Measurements from ENCODE around the gene RNU7-1.

The RNU7-1 gene

DNA sequence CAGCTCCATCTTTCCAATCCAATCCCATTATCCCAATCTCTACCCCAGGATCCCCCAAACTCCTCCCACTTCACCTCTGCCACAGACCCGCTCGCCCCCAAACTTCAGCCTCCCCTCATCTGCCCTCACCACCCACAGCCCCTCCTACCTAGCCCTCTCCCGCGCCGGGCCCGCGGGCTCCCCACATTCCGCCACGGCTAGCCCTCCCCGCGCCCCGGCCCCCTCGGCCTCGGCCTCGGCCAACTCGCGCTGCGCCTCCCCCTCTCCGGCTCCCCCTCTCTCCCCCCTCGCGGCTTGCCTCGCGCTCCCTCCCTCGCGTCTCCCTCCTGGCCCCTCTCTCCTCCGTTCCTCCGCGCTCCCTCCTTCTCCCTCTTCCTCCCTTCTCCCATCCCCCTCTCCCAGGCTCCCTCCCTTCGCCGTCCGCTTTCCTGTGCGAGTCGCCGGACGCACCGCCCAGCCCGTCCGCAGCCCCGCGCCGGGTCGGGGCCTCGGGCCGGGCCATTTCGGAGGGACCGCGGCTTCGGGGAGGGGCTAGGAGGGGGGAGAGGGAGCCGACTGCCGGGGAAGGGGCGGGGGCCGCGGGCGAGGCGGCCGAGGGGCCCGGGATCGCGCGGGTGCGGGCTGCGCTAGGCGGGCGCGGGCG, 16.1 kb upstream of the RNU7-1 start, which contains the start of gene ATN1:
Gene ATN1 (plus strand): TSS at position 581 of the 643 bp plus-strand sequence. CDS start 6,043 bp downstream, outside the sequence.
- peak within 1 kb of the TSS; percentile 95 for H3K27ac ChIP-seq

DNA sequence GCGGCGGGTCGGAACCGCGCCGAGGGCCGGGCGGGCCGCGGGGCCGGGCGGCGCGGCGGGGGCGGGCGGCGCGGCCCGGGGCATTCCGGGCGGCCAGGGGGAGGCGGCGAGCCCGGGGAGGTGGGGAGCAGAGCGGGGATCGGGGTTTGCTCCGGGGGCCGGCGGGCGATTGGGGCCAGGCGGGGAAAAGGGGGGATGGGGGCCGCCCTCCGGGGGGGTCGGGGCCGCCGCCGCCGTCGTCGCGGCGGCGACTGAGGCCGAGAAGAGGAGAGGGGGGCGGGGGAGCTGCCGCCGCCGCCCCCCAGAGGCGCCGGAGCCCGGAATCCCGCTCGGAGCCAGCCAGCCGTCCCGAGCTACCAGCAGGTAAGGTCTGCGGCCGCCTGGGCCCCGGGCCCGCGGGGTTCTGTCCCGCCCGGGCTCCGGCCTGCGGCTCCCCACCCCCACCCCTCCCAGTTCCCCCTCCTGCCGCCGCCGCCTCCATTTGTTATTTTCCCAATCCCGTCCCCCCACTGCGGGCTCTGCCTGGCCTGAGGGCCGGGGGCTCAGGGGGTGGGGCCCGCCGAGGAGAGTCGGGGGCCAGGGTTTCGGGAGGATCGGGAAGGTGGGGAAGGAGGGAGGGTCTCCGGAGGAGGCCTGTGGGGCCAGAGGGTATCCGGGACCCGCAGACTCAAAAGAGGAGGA, 15.5 kb upstream of the RNU7-1 start:
- TF ChIP-seq, protein P1, sequence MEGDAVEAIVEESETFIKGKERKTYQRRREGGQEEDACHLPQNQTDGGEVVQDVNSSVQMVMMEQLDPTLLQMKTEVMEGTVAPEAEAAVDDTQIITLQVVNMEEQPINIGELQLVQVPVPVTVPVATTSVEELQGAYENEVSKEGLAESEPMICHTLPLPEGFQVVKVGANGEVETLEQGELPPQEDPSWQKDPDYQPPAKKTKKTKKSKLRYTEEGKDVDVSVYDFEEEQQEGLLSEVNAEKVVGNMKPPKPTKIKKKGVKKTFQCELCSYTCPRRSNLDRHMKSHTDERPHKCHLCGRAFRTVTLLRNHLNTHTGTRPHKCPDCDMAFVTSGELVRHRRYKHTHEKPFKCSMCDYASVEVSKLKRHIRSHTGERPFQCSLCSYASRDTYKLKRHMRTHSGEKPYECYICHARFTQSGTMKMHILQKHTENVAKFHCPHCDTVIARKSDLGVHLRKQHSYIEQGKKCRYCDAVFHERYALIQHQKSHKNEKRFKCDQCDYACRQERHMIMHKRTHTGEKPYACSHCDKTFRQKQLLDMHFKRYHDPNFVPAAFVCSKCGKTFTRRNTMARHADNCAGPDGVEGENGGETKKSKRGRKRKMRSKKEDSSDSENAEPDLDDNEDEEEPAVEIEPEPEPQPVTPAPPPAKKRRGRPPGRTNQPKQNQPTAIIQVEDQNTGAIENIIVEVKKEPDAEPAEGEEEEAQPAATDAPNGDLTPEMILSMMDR (conservative IDR thresholded peaks at IDR 0.05), result no peak
- peak; percentile 23; the same call in 1 of the 2 replicates for TF ChIP-seq ZFX (IDR thresholded peaks at IDR 0.05)
- H3K27ac ChIP-seq, result peak overlapping the region; percentile 95

More for the DNA sequence above, 16.1 kb upstream of the RNU7-1 start, which contains the start of gene ATN1:
- peak; percentile 47; the same call in 1 of the 2 replicates for TF ChIP-seq ZFX (IDR thresholded peaks at IDR 0.05)
- TF ChIP-seq, protein P1 (conservative IDR thresholded peaks at IDR 0.05), result no peak

DNA sequence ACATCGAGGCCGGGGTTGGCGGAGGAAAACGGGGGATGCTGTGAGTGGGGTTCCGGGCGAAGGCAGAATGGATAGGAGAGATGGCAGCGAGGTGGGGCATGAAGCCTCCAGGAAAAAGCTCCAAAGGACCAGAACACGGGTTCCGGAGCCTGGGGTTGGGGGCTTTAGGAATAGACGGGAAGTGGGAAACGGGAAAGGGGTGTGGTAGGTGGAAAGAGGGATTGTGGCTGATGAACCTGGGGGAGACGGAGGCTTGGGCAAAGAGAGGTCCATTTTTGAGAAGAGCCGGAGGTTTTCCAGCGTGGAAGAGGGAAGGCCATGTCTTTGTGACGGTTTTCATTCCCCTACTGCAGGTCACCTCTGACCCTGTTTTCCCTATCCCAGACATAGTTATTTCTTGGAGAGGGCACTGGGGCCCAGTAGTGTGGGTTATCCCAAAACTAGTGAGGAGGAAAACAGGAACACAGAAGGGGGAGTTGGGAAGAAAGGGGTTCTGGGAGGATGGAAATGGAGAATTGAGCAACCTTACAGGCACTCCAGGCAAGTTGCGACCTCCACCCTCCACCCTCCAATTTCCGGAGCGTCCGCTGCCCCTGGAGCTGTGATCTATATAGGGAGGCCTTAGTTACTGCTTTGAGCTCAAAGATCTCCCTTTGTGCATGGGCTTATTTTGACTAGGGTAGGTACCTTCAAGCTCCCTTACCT, 14.8 kb upstream of the RNU7-1 start:
- peak overlapping the region; percentile 95 for H3K27ac ChIP-seq
- TF ChIP-seq, protein P1 (conservative IDR thresholded peaks at IDR 0.05), result no peak

DNA sequence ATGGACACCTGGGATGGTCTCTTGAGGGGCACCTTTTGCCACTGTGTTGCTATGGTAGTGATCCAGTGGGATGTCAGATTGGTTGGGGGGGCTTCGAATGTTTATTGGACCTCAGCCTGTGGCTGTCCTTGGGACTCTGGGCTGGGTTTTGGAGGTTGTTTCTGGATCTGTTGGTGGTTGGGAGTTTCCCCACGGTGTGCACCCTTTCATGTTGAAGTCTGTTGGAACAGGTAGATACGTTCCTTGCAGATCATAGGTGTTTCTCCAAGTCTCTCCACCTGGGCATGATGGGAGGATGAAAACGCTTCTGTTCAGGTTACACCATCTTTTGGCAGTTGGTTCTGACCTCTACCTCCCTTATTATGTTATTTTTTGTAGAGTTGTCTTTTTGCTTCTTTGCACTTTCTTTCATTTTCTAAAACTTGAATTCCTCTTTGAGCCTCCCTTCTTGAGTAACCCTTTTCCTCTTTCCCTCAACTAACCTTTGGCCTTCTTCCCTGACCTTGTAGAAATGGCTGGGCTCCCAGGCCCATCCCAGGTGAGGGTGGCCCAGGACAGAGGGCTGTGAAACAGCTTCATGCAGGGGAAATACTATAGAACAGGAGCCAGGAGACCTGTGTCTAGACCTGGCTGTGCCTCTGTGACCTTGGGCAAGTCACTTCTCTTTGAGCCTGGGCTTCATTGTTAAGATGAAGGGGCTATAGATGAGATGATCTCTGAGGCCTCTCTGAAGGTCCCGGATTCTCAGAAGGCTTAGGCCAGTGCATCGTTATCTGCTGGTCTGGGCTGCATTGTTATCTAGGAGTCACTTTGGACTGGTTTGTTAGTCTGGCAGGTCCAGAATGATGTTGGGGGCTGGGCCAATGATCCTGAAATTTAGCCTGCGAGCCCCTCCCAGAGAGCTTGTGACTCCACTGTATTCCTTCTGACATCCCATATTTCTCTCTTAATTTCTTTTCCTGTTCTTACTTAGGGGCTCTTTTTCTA, 13.9 kb upstream of the RNU7-1 start:
- TF ChIP-seq ZFX (IDR thresholded peaks at IDR 0.05), result no peak
- H3K27ac ChIP-seq, result peak overlapping the region; percentile 95

DNA sequence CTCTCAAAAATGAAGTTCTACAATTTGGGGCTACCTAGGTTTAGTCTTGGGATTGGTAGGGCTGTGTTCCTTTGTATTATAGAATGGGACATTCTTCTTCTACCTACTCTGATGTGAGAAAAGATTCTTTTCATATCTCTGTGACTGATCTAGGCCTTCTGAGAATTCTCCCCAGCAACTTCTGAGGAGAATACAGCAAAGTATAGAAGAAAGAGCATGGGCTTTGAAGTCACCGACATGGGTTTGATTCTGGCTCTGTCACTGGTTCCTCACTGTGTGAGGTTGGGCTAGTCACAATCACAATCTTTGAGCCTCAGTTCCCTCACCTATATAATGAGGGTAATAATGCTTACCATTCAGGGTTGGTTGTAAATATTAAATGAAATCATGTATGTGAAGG, 10.8 kb upstream of the RNU7-1 start:
- no peak overlapping the region; the same call in 1 of the 2 replicates for H3K27ac ChIP-seq
- TF ChIP-seq, protein P1 (conservative IDR thresholded peaks at IDR 0.05), result no peak
- TF ChIP-seq ZFX (IDR thresholded peaks at IDR 0.05), result no peak

DNA sequence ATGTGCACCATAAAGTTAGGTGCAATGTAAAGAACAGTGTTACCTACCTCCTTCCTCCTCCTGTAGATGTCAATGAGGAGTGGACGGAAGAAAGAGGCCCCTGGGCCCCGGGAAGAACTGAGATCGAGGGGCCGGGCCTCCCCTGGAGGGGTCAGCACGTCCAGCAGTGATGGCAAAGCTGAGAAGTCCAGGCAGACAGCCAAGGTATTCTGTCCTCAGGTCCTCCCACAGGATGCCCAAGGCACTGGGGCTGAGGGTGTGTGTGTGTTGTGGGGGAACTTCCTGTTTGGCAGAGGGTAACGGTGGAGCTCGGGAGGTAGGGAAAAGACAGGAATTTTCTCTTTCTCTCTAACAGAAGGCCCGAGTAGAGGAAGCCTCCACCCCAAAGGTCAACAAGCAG, 9.5 kb upstream of the RNU7-1 start:
- H3K27ac ChIP-seq, result peak overlapping the region; percentile 26
- TF ChIP-seq, protein P1 (conservative IDR thresholded peaks at IDR 0.05), result no peak
- TF ChIP-seq ZFX (IDR thresholded peaks at IDR 0.05), result no peak
